ENCODE measurements around the gene COMMD1. TPM values are rescaled to one million over a fixed set of nuclear protein-coding genes. Genes with fewer than 3 reads are reported as not detected.

The COMMD1 gene
- total RNA-seq, 5 donors from 2014 or later (not counting 1 experiment from before 2014, with no cell fraction given), result 18.2 to 23.8 (median 19.6) TPM

GRCh38 chr2:62089658-62090057 lies 184.2 kb downstream of the COMMD1 start:
- peaks cover 19% of the 10 kb centered on the region for H3K36me3 Mint-ChIP-seq

GRCh38 chr2:62091471-62091870 lies 186.0 kb downstream of the COMMD1 start:
- no peak overlapping the region for H3K27ac ChIP-seq (ENCODE audit: low read length)
- Mint-ChIP-seq H3K9me3 (no peaks in the 10 kb centered on the region), H3K27me3 (no peaks in the 10 kb centered on the region), H3K27ac (no peak overlapping the region), H3K4me1 (no peaks in the 10 kb centered on the region), H3K36me3 (peaks cover 16% of the 10 kb centered on the region), H3K4me3 (no peak overlapping the region)
- no CpG with 5 or more reads among the region's 2 CpGs for WGBS (ENCODE audit: insufficient coverage)
- H3K4me1 ChIP-seq (ENCODE audit: control insufficient read depth in 1 of 2, extremely low read depth in 1 of 2, insufficient read depth in 2 of 2, low read length in 2 of 2), result no peaks in the 10 kb centered on the region
- H3K36me3 ChIP-seq (ENCODE audit: control insufficient read depth in 2 of 2, extremely low read depth in 1 of 2, insufficient read depth in 1 of 2, low read length in 1 of 2), result no peaks in the 10 kb centered on the region
- ChIA-PET CTCF (no interaction called here), POLR2A (no interaction called here)
- DNase-seq (no peak), ATAC-seq (replicated peaks in 1 of 4) (no peak)
- H3K9me3 ChIP-seq, result no peaks in the 10 kb centered on the region
- H3K4me3 ChIP-seq (ENCODE audit: control insufficient read depth in 1 of 2, extremely low read depth in 1 of 2, low read length in 1 of 2), result no peak overlapping the region
- H3K27me3 ChIP-seq (replicated peaks in 1 of 2; ENCODE audit: control insufficient read depth in 2 of 2, extremely low read depth in 1 of 2, insufficient read depth in 2 of 2, low read length in 1 of 2), result no peaks in the 10 kb centered on the region

More at GRCh38 chr2:62089658-62090057, 184.2 kb downstream of the COMMD1 start:
- POLR2A ChIA-PET, result no interaction called here
- Mint-ChIP-seq H3K27ac (no peak overlapping the region), H3K4me3 (no peak overlapping the region), H3K27me3 (no peaks in the 10 kb centered on the region), H3K9me3 (no peaks in the 10 kb centered on the region), H3K4me1 (no peaks in the 10 kb centered on the region)
- CTCF ChIA-PET, result interaction anchor here in 1 of 2 donors (0.7 kb wide), 1 partner anchor 94 kb away, joined by 7 read pairs; no protein-coding TSS in a partner anchor
- ATAC-seq (replicated peaks in 1 of 4) (no peak), DNase-seq (no peak)
- Histone ChIP-seq H3K27me3 (replicated peaks in 1 of 2; ENCODE audit: control insufficient read depth in 2 of 2, extremely low read depth in 1 of 2, insufficient read depth in 2 of 2, low read length in 1 of 2) (no peaks in the 10 kb centered on the region), H3K4me3 (ENCODE audit: control insufficient read depth in 1 of 2, extremely low read depth in 1 of 2, low read length in 1 of 2) (no peak overlapping the region), H3K4me1 (ENCODE audit: control insufficient read depth in 1 of 2, extremely low read depth in 1 of 2, insufficient read depth in 2 of 2, low read length in 2 of 2) (no peaks in the 10 kb centered on the region), H3K36me3 (ENCODE audit: control insufficient read depth in 2 of 2, extremely low read depth in 1 of 2, insufficient read depth in 1 of 2, low read length in 1 of 2) (no peaks in the 10 kb centered on the region), H3K9me3 (no peaks in the 10 kb centered on the region), H3K27ac (ENCODE audit: low read length) (no peak overlapping the region)
- 80% methylated on average over 1 of the region's 3 CpGs for WGBS (ENCODE audit: insufficient coverage)

- ChIA-PET POLR2A (no interaction called here), CTCF (interaction anchor here in 1 of 2 donors (0.6 kb wide), 1 partner anchor 313 kb away, joined by 3 read pairs; no protein-coding TSS in a partner anchor)
- DNase-seq (no peak), ATAC-seq (replicated peaks in 1 of 4) (no peak)
- Histone ChIP-seq H3K27me3 (replicated peaks in 1 of 2; ENCODE audit: control insufficient read depth in 2 of 2, extremely low read depth in 1 of 2, insufficient read depth in 2 of 2, low read length in 1 of 2) (no peaks in the 10 kb centered on the region), H3K4me1 (ENCODE audit: control insufficient read depth in 1 of 2, extremely low read depth in 1 of 2, insufficient read depth in 2 of 2, low read length in 2 of 2) (no peaks in the 10 kb centered on the region), H3K4me3 (ENCODE audit: control insufficient read depth in 1 of 2, extremely low read depth in 1 of 2, low read length in 1 of 2) (no peak overlapping the region), H3K27ac (ENCODE audit: low read length) (no peak overlapping the region), H3K9me3 (no peaks in the 10 kb centered on the region), H3K36me3 (ENCODE audit: control insufficient read depth in 2 of 2, extremely low read depth in 1 of 2, insufficient read depth in 1 of 2, low read length in 1 of 2) (no peaks in the 10 kb centered on the region)
- Mint-ChIP-seq H3K27me3 (no peaks in the 10 kb centered on the region), H3K4me1 (no peaks in the 10 kb centered on the region), H3K9me3 (no peaks in the 10 kb centered on the region), H3K27ac (no peak overlapping the region), H3K36me3 (peaks cover 4% of the 10 kb centered on the region), H3K4me3 (no peak overlapping the region)
- WGBS (ENCODE audit: insufficient coverage), result 90% methylated on average over 2 of the region's 4 CpGs
Measured at GRCh38 chr2:62099050-62099449, 193.6 kb downstream of the COMMD1 start.

GRCh38 chr2:62099523-62100175 lies 194.2 kb downstream of the COMMD1 start:
- Mint-ChIP-seq H3K27me3 (no peaks in the 10 kb centered on the region), H3K27ac (no peak overlapping the region), H3K36me3 (peaks cover 5% of the 10 kb centered on the region), H3K4me3 (no peak overlapping the region), H3K4me1 (no peaks in the 10 kb centered on the region), H3K9me3 (no peaks in the 10 kb centered on the region)
- ATAC-seq (replicated peaks in 1 of 4) (no peak), DNase-seq (no peak)
- Histone ChIP-seq H3K27ac (ENCODE audit: low read length) (no peak overlapping the region), H3K9me3 (no peaks in the 10 kb centered on the region), H3K27me3 (replicated peaks in 1 of 2; ENCODE audit: control insufficient read depth in 2 of 2, extremely low read depth in 1 of 2, insufficient read depth in 2 of 2, low read length in 1 of 2) (no peaks in the 10 kb centered on the region), H3K36me3 (ENCODE audit: control insufficient read depth in 2 of 2, extremely low read depth in 1 of 2, insufficient read depth in 1 of 2, low read length in 1 of 2) (no peaks in the 10 kb centered on the region), H3K4me3 (ENCODE audit: control insufficient read depth in 1 of 2, extremely low read depth in 1 of 2, low read length in 1 of 2) (no peak overlapping the region), H3K4me1 (ENCODE audit: control insufficient read depth in 1 of 2, extremely low read depth in 1 of 2, insufficient read depth in 2 of 2, low read length in 2 of 2) (no peaks in the 10 kb centered on the region)
- ChIA-PET CTCF (no interaction called here), POLR2A (no interaction called here)
- WGBS (ENCODE audit: insufficient coverage), result 67% methylated on average over 1 of the region's 10 CpGs

GRCh38 chr2:62101886-62102285 lies 196.4 kb downstream of the COMMD1 start:
- Mint-ChIP-seq H3K27ac (no peak overlapping the region), H3K9me3 (no peaks in the 10 kb centered on the region), H3K4me3 (no peak overlapping the region), H3K27me3 (no peaks in the 10 kb centered on the region), H3K36me3 (peaks cover 6% of the 10 kb centered on the region), H3K4me1 (no peaks in the 10 kb centered on the region)
- ATAC-seq (replicated peaks in 1 of 4) (no peak), DNase-seq (no peak)
- Histone ChIP-seq H3K4me1 (ENCODE audit: control insufficient read depth in 1 of 2, extremely low read depth in 1 of 2, insufficient read depth in 2 of 2, low read length in 2 of 2) (no peaks in the 10 kb centered on the region), H3K27ac (ENCODE audit: low read length) (no peak overlapping the region), H3K4me3 (ENCODE audit: control insufficient read depth in 1 of 2, extremely low read depth in 1 of 2, low read length in 1 of 2) (no peak overlapping the region), H3K36me3 (ENCODE audit: control insufficient read depth in 2 of 2, extremely low read depth in 1 of 2, insufficient read depth in 1 of 2, low read length in 1 of 2) (no peaks in the 10 kb centered on the region), H3K9me3 (no peaks in the 10 kb centered on the region), H3K27me3 (replicated peaks in 1 of 2; ENCODE audit: control insufficient read depth in 2 of 2, extremely low read depth in 1 of 2, insufficient read depth in 2 of 2, low read length in 1 of 2) (no peaks in the 10 kb centered on the region)
- ChIA-PET POLR2A (no interaction called here), CTCF (no interaction called here)
- 100% methylated on average over 1 of the region's 2 CpGs for WGBS (ENCODE audit: insufficient coverage)

GRCh38 chr2:62102402-62102920 lies 197.0 kb downstream of the COMMD1 start:
- ATAC-seq (replicated peaks in 1 of 4) (no peak), DNase-seq (no peak)
- no peaks in the 10 kb centered on the region for H3K36me3 ChIP-seq (ENCODE audit: control insufficient read depth in 2 of 2, extremely low read depth in 1 of 2, insufficient read depth in 1 of 2, low read length in 1 of 2)
- H3K4me1 ChIP-seq (ENCODE audit: control insufficient read depth in 1 of 2, extremely low read depth in 1 of 2, insufficient read depth in 2 of 2, low read length in 2 of 2), result no peaks in the 10 kb centered on the region
- POLR2A ChIA-PET, result interaction anchor here (0.6 kb wide), 2 partner anchors 225 to 564 kb away, joined by 3 to 5 read pairs; partner anchors contain the start of gene XPO1 (in 1 of the 2)
- H3K27ac ChIP-seq (ENCODE audit: low read length), result no peak overlapping the region
- H3K27me3 Mint-ChIP-seq, result no peaks in the 10 kb centered on the region
- H3K27ac Mint-ChIP-seq, result no peak overlapping the region
- no peak overlapping the region for H3K4me3 Mint-ChIP-seq
- no peak overlapping the region for H3K4me3 ChIP-seq (ENCODE audit: control insufficient read depth in 1 of 2, extremely low read depth in 1 of 2, low read length in 1 of 2)
- WGBS (ENCODE audit: insufficient coverage), result no CpG with 5 or more reads among the region's 1 CpG
- H3K36me3 Mint-ChIP-seq, result peaks cover 6% of the 10 kb centered on the region
- H3K27me3 ChIP-seq (replicated peaks in 1 of 2; ENCODE audit: control insufficient read depth in 2 of 2, extremely low read depth in 1 of 2, insufficient read depth in 2 of 2, low read length in 1 of 2), result no peaks in the 10 kb centered on the region
- H3K9me3 Mint-ChIP-seq, result no peaks in the 10 kb centered on the region
- H3K4me1 Mint-ChIP-seq, result no peaks in the 10 kb centered on the region
- CTCF ChIA-PET, result no interaction called here
- H3K9me3 ChIP-seq, result no peaks in the 10 kb centered on the region

Measured in T-cell (primary cell).